GM12878 (cell line): ENCODE measurements around the gene PTK6. TPM values are rescaled to one million over a fixed set of nuclear protein-coding genes. Genes with fewer than 3 reads are reported as not detected.
A peak's percentile ranks its signal among the peaks of the same experiment; 100 is the strongest.

Source experiments
- ATF3 ChIP-seq: IDR thresholded peaks from 2 replicates; pipeline ENCODE4 v1.6.1; 2011; ENCODE audit warnings: low read depth, mild to moderate bottlenecking, low read length, moderate library complexity, borderline replicate concordance; ENCODE audit errors: extremely low read depth
- ATF7 ChIP-seq: fragments of 450-650 bp; IDR thresholded peaks from 2 replicates; pipeline ENCODE4 v1.6.1; 2016; ENCODE audit warnings: low read depth, mild to moderate bottlenecking
- BACH1 ChIP-seq: fragments of 450-650 bp; IDR thresholded peaks from 2 replicates; pipeline ENCODE4 v1.6.1; 2017; ENCODE audit warnings: mild to moderate bottlenecking, borderline replicate concordance
- CBX5 ChIP-seq: sonication (generic); IDR thresholded peaks from 2 replicates; pipeline ENCODE4 v1.6.1; 2016; ENCODE audit warnings: low read depth, moderate library complexity, mild to moderate bottlenecking, inconsistent platforms
- E2F4 ChIP-seq: IDR thresholded peaks from 2 replicates; pipeline ENCODE4 v1.6.1; 2012; ENCODE audit warnings: low read depth, low read length, improper control_type of control experiment
- EGR1 ChIP-seq, 2 experiments: IDR thresholded peaks; 1 replicate in 1 of 2; 2 replicates in 1 of 2; pipeline ENCODE4 v1.6.1; 2011 to 2012; ENCODE audit warnings: low read depth in 2 of 2, low read length in 2 of 2, borderline replicate concordance in 1 of 2, mild to moderate bottlenecking in 1 of 2, moderate library complexity in 1 of 2
- IKZF1 ChIP-seq: fragments of 450-650 bp; conservative IDR thresholded peaks from 2 replicates; pipeline ENCODE4 v1.6.1; 2017; ENCODE audit warnings: antibody characterized with exemption, mild to moderate bottlenecking
- IRF5 ChIP-seq: fragments of 450-650 bp; IDR thresholded peaks from 2 replicates; pipeline ENCODE4 v1.6.1; 2017; ENCODE audit warnings: borderline replicate concordance
- LARP7 ChIP-seq: fragments of 450-650 bp; IDR thresholded peaks from 2 replicates; pipeline ENCODE4 v1.6.1; 2017; ENCODE audit warnings: mild to moderate bottlenecking
- MXI1 ChIP-seq: fragments of 150-350 bp; IDR thresholded peaks from 2 replicates; pipeline ENCODE4 v1.6.1; 2011; ENCODE audit warnings: low read depth, mild to moderate bottlenecking, inconsistent platforms, low read length, improper control_type of control experiment
- NFIC ChIP-seq: IDR thresholded peaks from 2 replicates; pipeline ENCODE4 v1.6.1; 2012; ENCODE audit warnings: low read depth, mild to moderate bottlenecking, inconsistent platforms, low read length, moderate library complexity
- NFXL1 ChIP-seq: fragments of 450-650 bp; IDR thresholded peaks from 2 replicates; pipeline ENCODE4 v1.6.1; 2017; ENCODE audit warnings: antibody characterized with exemption, mild to moderate bottlenecking, borderline replicate concordance
- NR2F1 ChIP-seq: fragments of 450-650 bp; conservative IDR thresholded peaks from 2 replicates; pipeline ENCODE4 v1.6.1; 2017; ENCODE audit warnings: mild to moderate bottlenecking
- POLR2AphosphoS5 ChIP-seq: IDR thresholded peaks from 2 replicates; pipeline ENCODE4 v1.6.1; 2011; ENCODE audit warnings: mild to moderate bottlenecking, low read length, inconsistent platforms
- POU2F2 ChIP-seq: IDR thresholded peaks from 3 replicates; pipeline ENCODE4 v1.6.1; 2011; ENCODE audit warnings: low read depth, mild to moderate bottlenecking, low read length, borderline replicate concordance
- RFX5 ChIP-seq: IDR thresholded peaks from 2 replicates; pipeline ENCODE4 v1.6.1; 2011; ENCODE audit warnings: low read depth, low read length, improper control_type of control experiment
- SIN3A ChIP-seq: IDR thresholded peaks from 2 replicates; pipeline ENCODE4 v1.6.1; 2012; ENCODE audit warnings: low read depth, low read length, improper control_type of control experiment
- SP1 ChIP-seq: IDR thresholded peaks from one replicate; pipeline ENCODE4 v1.6.1; 2011; ENCODE audit warnings: low read depth, low read length
- SREBF2 ChIP-seq: IDR thresholded peaks from 2 replicates; pipeline ENCODE4 v1.6.1; 2012; ENCODE audit warnings: mild to moderate bottlenecking, low read length
- SRF ChIP-seq, 2 experiments: IDR thresholded peaks; 2 replicates each; pipeline ENCODE4 v1.6.1; 2011; ENCODE audit warnings: low read depth in 2 of 2, low read length in 2 of 2, mild to moderate bottlenecking in 1 of 2, moderate library complexity in 1 of 2
- SUZ12 ChIP-seq: fragments of 200-600 bp; sonication (generic); IDR thresholded peaks from one replicate; pipeline ENCODE4 v1.6.1; 2018; ENCODE audit warnings: antibody characterized with exemption, mild to moderate bottlenecking; ENCODE audit not compliant: unreplicated experiment
- TAF1 ChIP-seq: IDR thresholded peaks from 2 replicates; pipeline ENCODE4 v1.6.1; 2011; ENCODE audit warnings: mild to moderate bottlenecking, low read depth, low read length, borderline replicate concordance
- TCF12 ChIP-seq: IDR thresholded peaks from 2 replicates; pipeline ENCODE4 v1.6.1; 2011; ENCODE audit warnings: low read depth, mild to moderate bottlenecking, low read length
- TCF3 ChIP-seq: IDR thresholded peaks from 2 replicates; pipeline ENCODE4 v1.6.1; 2012; ENCODE audit warnings: low read depth, mild to moderate bottlenecking, low read length, borderline replicate concordance; ENCODE audit not compliant: insufficient read depth
- polyA plus RNA-seq, 11 experiments: library from polyadenylated mRNA; depleted of rRNA in 4 of 11; unstranded in 6 of 11; stranded (reverse) in 5 of 11; fragments of >200 nt; fragmentation: Nextera tagmentation in 4 of 11; fragmentation: Illumina TruSeq in 1 of 11; extraction: Ambion mirVana in 4 of 11; extraction: Trizol in 1 of 11; gene quantifications; 1 replicate in 1 of 11; 2 replicates in 10 of 11; pipeline versions ENCODE4 v1.2.1 to v1.2.3, GENCODE V29; 2011 to 2016; ENCODE audit warnings: inconsistent platforms in 2 of 11, missing spikeins in 2 of 11, low read depth in 1 of 11
- total RNA-seq, 4 experiments: library from RNA; depleted of rRNA in 3 of 4; stranded (reverse); fragments of >200 nt in 3 of 4; fragmentation: Illumina TruSeq in 1 of 4; extraction: Trizol in 1 of 4; gene quantifications; 2 replicates each; pipeline versions ENCODE4 v1.2.1 to v1.2.3, GENCODE V29; 2013 to 2021
- TF ChIP-seq, protein P1 (sequence below): IDR thresholded peaks from 2 replicates; pipeline ENCODE4 v1.6.1; 2012; ENCODE audit warnings: improper control_type of control experiment, low read depth, low read length; ENCODE audit not compliant: insufficient replicate concordance

PTK6 gene
- total and polyA plus RNA-seq, 10 of the 15 experiments (the other 5 are each of a cell fraction or from before 2014, with no cell fraction given) = 0.02 to 0.21 (median 0.09) TPM; not detected in 3

DNA sequence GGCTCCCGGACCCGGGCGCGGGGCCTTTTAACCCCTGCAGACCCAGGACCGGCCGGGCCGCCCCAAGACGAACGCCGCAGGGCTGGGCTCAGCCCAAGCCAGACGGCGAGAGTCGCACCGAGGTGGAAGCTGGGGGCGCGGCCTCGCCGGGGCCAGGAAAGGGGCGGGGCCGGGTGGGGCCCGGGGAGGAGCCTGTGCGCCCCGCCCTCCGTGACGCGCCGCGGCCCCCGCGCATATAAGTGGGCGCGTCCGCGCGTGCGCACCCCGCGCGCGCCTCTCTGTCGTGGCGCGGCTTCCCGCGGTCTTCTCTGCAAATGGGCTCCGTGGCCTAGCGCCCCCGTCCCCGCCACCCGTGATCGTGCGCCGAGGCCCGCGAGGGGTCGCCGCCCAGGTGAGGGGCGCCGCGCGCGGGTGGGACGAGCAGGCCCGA is 16.7 kb downstream of the PTK6 start, which contains the start of gene PPDPF (continued):
- TF ChIP-seq E2F4 = no peak
- TF ChIP-seq SP1 = peak; percentile 81
- 0 out of 3 replicates have a peak, but pooled peaks of 1 of the 2 experiments have one; percentile 18 for TF ChIP-seq EGR1 (IDR thresholded peaks at IDR 0.05; ENCODE audit: borderline replicate concordance in 1 of 2, low read depth in 2 of 2, low read length in 2 of 2)
- peak; percentile 72; the same call in 1 of the 2 replicates for TF ChIP-seq MXI1
- no peak for TF ChIP-seq IRF5
- TF ChIP-seq SUZ12 = no peak
- no peak for TF ChIP-seq NFIC
- TF ChIP-seq NFXL1 = no peak
- TF ChIP-seq IKZF1 = peak; percentile 10; the same call in 1 of the 2 replicates
- TF ChIP-seq SIN3A = no peak; the same call in 1 of the 2 replicates
- TF ChIP-seq SRF (IDR thresholded peaks at IDR 0.05; ENCODE audit: low read depth in 2 of 2, low read length in 2 of 2) = no peak
- peak; percentile 40; the same call in 1 of the 2 replicates for TF ChIP-seq LARP7
- TF ChIP-seq ATF3 = no peak
- TF ChIP-seq SREBF2 = no peak
- TF ChIP-seq BACH1 = peak; percentile 57
- TF ChIP-seq, protein P1, sequence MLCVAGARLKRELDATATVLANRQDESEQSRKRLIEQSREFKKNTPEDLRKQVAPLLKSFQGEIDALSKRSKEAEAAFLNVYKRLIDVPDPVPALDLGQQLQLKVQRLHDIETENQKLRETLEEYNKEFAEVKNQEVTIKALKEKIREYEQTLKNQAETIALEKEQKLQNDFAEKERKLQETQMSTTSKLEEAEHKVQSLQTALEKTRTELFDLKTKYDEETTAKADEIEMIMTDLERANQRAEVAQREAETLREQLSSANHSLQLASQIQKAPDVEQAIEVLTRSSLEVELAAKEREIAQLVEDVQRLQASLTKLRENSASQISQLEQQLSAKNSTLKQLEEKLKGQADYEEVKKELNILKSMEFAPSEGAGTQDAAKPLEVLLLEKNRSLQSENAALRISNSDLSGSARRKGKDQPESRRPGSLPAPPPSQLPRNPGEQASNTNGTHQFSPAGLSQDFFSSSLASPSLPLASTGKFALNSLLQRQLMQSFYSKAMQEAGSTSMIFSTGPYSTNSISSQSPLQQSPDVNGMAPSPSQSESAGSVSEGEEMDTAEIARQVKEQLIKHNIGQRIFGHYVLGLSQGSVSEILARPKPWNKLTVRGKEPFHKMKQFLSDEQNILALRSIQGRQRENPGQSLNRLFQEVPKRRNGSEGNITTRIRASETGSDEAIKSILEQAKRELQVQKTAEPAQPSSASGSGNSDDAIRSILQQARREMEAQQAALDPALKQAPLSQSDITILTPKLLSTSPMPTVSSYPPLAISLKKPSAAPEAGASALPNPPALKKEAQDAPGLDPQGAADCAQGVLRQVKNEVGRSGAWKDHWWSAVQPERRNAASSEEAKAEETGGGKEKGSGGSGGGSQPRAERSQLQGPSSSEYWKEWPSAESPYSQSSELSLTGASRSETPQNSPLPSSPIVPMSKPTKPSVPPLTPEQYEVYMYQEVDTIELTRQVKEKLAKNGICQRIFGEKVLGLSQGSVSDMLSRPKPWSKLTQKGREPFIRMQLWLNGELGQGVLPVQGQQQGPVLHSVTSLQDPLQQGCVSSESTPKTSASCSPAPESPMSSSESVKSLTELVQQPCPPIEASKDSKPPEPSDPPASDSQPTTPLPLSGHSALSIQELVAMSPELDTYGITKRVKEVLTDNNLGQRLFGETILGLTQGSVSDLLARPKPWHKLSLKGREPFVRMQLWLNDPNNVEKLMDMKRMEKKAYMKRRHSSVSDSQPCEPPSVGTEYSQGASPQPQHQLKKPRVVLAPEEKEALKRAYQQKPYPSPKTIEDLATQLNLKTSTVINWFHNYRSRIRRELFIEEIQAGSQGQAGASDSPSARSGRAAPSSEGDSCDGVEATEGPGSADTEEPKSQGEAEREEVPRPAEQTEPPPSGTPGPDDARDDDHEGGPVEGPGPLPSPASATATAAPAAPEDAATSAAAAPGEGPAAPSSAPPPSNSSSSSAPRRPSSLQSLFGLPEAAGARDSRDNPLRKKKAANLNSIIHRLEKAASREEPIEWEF = no peak
- TF ChIP-seq RFX5 = no peak
- peak; percentile 0; the same call in 1 of the 2 replicates for TF ChIP-seq NR2F1
- TF ChIP-seq POU2F2 = peak; percentile 65; the same call in 1 of the 3 replicates
- peak; percentile 80 for TF ChIP-seq TAF1
- 0 out of 2 replicates have a peak, but pooled peaks have one; percentile 52 for TF ChIP-seq TCF3
- TF ChIP-seq ATF7 = no peak
- peak; percentile 89 for TF ChIP-seq POLR2AphosphoS5
- no peak for TF ChIP-seq TCF12
- no peak for TF ChIP-seq CBX5
